Measurements from ENCODE around the gene MYO7B. TPM values are rescaled to one million over a fixed set of nuclear protein-coding genes. Genes with fewer than 3 reads are reported as not detected.

Gene MYO7B
- total RNA-seq, 1 donor: 0.18 TPM

DNA sequence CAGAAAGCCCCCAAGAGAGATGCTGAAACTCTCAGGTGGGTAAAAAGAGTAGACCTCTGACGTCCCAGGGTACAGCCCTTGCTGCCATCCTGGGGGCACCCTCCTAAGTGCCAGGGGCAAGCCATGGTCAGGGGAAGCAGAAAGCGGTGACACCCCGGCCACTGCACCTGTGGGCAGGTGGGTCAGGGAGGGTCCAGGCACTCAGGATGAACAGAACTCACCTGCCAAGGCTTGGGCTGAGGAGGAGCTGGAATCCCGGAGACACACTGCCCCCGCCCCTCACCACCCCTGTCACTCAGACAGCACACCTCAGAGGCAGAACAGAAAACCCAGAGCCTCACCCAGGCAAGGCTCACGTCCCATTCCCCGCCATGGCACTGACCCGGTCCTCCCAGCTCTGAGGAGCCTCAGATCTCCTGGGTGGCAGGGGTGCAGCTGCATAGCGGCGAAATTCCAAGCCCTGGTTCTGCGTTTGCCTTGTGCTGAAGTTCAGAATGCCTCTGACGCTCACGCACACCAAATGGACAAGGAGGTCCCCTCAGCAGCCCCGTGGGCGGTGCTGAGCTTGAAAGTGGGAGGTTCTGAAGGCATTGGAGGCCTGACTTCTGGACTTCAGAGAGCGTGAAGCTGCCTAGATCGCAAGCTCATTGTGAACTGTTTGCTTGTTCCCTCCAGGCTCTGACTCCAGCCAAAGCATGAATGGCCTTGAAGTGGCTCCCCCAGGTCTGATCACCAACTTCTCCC, 114.7 kb downstream of the MYO7B start:
- TF ChIP-seq, protein P1, sequence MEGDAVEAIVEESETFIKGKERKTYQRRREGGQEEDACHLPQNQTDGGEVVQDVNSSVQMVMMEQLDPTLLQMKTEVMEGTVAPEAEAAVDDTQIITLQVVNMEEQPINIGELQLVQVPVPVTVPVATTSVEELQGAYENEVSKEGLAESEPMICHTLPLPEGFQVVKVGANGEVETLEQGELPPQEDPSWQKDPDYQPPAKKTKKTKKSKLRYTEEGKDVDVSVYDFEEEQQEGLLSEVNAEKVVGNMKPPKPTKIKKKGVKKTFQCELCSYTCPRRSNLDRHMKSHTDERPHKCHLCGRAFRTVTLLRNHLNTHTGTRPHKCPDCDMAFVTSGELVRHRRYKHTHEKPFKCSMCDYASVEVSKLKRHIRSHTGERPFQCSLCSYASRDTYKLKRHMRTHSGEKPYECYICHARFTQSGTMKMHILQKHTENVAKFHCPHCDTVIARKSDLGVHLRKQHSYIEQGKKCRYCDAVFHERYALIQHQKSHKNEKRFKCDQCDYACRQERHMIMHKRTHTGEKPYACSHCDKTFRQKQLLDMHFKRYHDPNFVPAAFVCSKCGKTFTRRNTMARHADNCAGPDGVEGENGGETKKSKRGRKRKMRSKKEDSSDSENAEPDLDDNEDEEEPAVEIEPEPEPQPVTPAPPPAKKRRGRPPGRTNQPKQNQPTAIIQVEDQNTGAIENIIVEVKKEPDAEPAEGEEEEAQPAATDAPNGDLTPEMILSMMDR (IDR thresholded peaks at IDR 0.05; ENCODE audit: insufficient read depth, low read length): no peak
- DNase-seq (ENCODE audit: low read depth): no peak
- no peak overlapping the region for H3K4me3 ChIP-seq (ENCODE audit: low read depth, low read length)

DNA sequence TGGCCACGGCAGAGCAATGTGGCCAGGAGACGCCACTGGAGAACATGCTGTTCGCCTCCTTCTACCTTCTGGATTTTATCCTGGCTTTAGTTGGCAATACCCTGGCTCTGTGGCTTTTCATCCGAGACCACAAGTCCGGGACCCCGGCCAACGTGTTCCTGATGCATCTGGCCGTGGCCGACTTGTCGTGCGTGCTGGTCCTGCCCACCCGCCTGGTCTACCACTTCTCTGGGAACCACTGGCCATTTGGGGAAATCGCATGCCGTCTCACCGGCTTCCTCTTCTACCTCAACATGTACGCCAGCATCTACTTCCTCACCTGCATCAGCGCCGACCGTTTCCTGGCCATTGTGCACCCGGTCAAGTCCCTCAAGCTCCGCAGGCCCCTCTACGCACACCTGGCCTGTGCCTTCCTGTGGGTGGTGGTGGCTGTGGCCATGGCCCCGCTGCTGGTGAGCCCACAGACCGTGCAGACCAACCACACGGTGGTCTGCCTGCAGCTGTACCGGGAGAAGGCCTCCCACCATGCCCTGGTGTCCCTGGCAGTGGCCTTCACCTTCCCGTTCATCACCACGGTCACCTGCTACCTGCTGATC, 115.4 kb downstream of the MYO7B start:
- TF ChIP-seq, protein P1 (IDR thresholded peaks at IDR 0.05; ENCODE audit: insufficient read depth, low read length): no peak
- peak; percentile 26 for DNase-seq (ENCODE audit: low read depth)
- H3K4me3 ChIP-seq (ENCODE audit: low read depth, low read length): no peak overlapping the region

- no peak overlapping the region for H3K4me3 ChIP-seq (ENCODE audit: low read depth, low read length)
- TF ChIP-seq, protein P1 (IDR thresholded peaks at IDR 0.05; ENCODE audit: insufficient read depth, low read length): no peak
- no peak for DNase-seq (ENCODE audit: low read depth)
Measured at GRCh38 chr2:127651381-127651809, 115.9 kb downstream of the MYO7B start.

- TF ChIP-seq, protein P1 (IDR thresholded peaks at IDR 0.05; ENCODE audit: insufficient read depth, low read length): no peak
- peak; percentile 40 for DNase-seq (ENCODE audit: low read depth)
- no peak overlapping the region for H3K4me3 ChIP-seq (ENCODE audit: low read depth, low read length)
Measured at GRCh38 chr2:127651971-127652550, 116.6 kb downstream of the MYO7B start.

- no peak for DNase-seq (ENCODE audit: low read depth)
- TF ChIP-seq, protein P1 (IDR thresholded peaks at IDR 0.05; ENCODE audit: insufficient read depth, low read length): no peak
- no peak overlapping the region for H3K4me3 ChIP-seq (ENCODE audit: low read depth, low read length)
Measured at GRCh38 chr2:127652786-127653357, 117.4 kb downstream of the MYO7B start.

GRCh38 chr2:127653421-127654083, 118.1 kb downstream of the MYO7B start:
- TF ChIP-seq, protein P1 (IDR thresholded peaks at IDR 0.05; ENCODE audit: insufficient read depth, low read length): no peak
- H3K4me3 ChIP-seq (ENCODE audit: low read depth, low read length): no peak overlapping the region
- no peak for DNase-seq (ENCODE audit: low read depth)
